HCT116 (cell line): Measurements from ENCODE around the gene HMCN2. TPM values are rescaled to one million over a fixed set of nuclear protein-coding genes. Genes with fewer than 3 reads are reported as not detected.

Experiments
- ATAC-seq: fragments of 200-7000 bp; cut with Tn5 transposase; 2 replicates; pipeline ENCODE4 v1.9.1; 2020; ENCODE audit warnings: mild to moderate bottlenecking, moderate library complexity
- BruUV-seq: library from RNA; stranded (reverse); fragments of 400-500 nt; replicated peaks from 2 replicates; lab custom pipeline; 2021; lab: Mats Ljungman, UMichigan
- CTCF ChIA-PET: fragments of 300-600 bp; sonication (Branson Sonifier 250); formaldehyde crosslinking; loops from one replicate; lab custom pipeline; 2021; ENCODE audit warnings: antibody characterized with exemption; lab: Charles Lee
- POLR2A ChIA-PET: fragments of 300-600, 350-600 bp; sonication (Branson Sonifier 250); formaldehyde crosslinking; loops from one replicate; lab custom pipeline; 2021; ENCODE audit warnings: antibody characterized with exemption; lab: Charles Lee
- RAD21 ChIA-PET, 2 experiments: fragments of 300-600 bp; sonication (Branson Sonifier 250); formaldehyde crosslinking; loops; one replicate each; lab custom pipeline; 2023; ENCODE audit warnings: low total read pairs in 2 of 2; ENCODE audit not compliant: uncharacterized antibody in 2 of 2, unreplicated experiment in 2 of 2, low non-redundant PET in 1 of 2; lab: Charles Lee
- DNase-seq: peaks from one replicate; pipeline ENCODE4 v3.0.0-alpha.2; 2010; ENCODE audit warnings: low read depth, low spot score
- H2AFZ ChIP-seq: fragments of 200-600 bp; shearing (Covaris generic), sonication (generic); 2 replicates; pipeline ENCODE4 v1.6.1; 2017; ENCODE audit warnings: low read depth, mixed run types, mixed read lengths, antibody characterized with exemption, low read length; ENCODE audit not compliant: poor library complexity, severe bottlenecking
- H3K27ac ChIP-seq: 2 replicates; pipeline ENCODE4 v1.5.1; 2012; ENCODE audit warnings: low read depth, low read length
- H3K27me3 ChIP-seq: fragments of 200-600 bp; sonication (generic); 2 replicates; pipeline ENCODE4 v1.6.1; 2016; ENCODE audit warnings: mixed run types, low read length, mixed read lengths; ENCODE audit not compliant: insufficient read depth
- H3K36me3 ChIP-seq, 2 experiments: fragments of 200-500 bp in 1 of 2; fragments of 200-600 bp in 1 of 2; sonication (Bioruptor generic) in 1 of 2; sonication (generic) in 1 of 2; 2 replicates each; pipeline versions ENCODE4 v1.5.1 to v1.6.1; 2014 to 2016; ENCODE audit warnings: low read length in 2 of 2, inconsistent platforms in 1 of 2, mixed read lengths in 1 of 2, mixed run types in 1 of 2; ENCODE audit not compliant: insufficient read depth in 2 of 2, control insufficient read depth in 1 of 2
- H3K4me1 ChIP-seq, 2 experiments: fragments of 200-600 bp in 1 of 2; sonication (generic) in 1 of 2; 2 replicates each; pipeline versions ENCODE4 v1.5.1 to v1.6.1; 2012 to 2017; ENCODE audit warnings: low read length in 2 of 2, inconsistent platforms in 1 of 2, mild to moderate bottlenecking in 1 of 2, mixed read lengths in 1 of 2, mixed run types in 1 of 2, moderate library complexity in 1 of 2; ENCODE audit not compliant: insufficient read depth in 2 of 2, control insufficient read depth in 1 of 2
- H3K4me2 ChIP-seq: fragments of 200-600 bp; sonication (generic); 2 replicates; pipeline ENCODE4 v1.6.1; 2017; ENCODE audit warnings: mixed run types, low read length, mixed read lengths
- H3K4me3 ChIP-seq, 2 experiments: fragments of 200-600 bp in 1 of 2; sonication (generic) in 1 of 2; replicated peaks in 1 of 2; 2 replicates each; pipeline ENCODE4 v1.5.1; 2011 to 2016; ENCODE audit warnings: low read length in 2 of 2, control low read depth in 1 of 2, low read depth in 1 of 2, mild to moderate bottlenecking in 1 of 2, mixed read lengths in 1 of 2, mixed run types in 1 of 2
- H3K79me2 ChIP-seq: fragments of 200-600 bp; sonication (generic); 2 replicates; pipeline ENCODE4 v1.6.1; 2017; ENCODE audit warnings: mild to moderate bottlenecking, mixed run types, low read length, moderate library complexity, mixed read lengths; ENCODE audit not compliant: insufficient read depth
- H3K9ac ChIP-seq: fragments of 200-600 bp; sonication (generic); 2 replicates; pipeline ENCODE4 v1.6.1; 2016; ENCODE audit warnings: low read length, mixed read lengths
- H3K9me2 ChIP-seq: fragments of 200-600 bp; sonication (generic), shearing (Covaris generic); 2 replicates; pipeline ENCODE4 v1.6.1; 2017; ENCODE audit warnings: mixed run types, mild to moderate bottlenecking, moderate library complexity; ENCODE audit not compliant: insufficient read depth
- H3K9me3 ChIP-seq, 2 experiments: fragments of 200-500 bp in 1 of 2; fragments of 200-600 bp in 1 of 2; sonication (Bioruptor generic) in 1 of 2; sonication (generic) in 1 of 2; 2 replicates each; pipeline ENCODE4 v1.6.1; 2014 to 2017; ENCODE audit warnings: low read length in 2 of 2, mixed read lengths in 2 of 2, inconsistent platforms in 1 of 2, low read depth in 1 of 2, mild to moderate bottlenecking in 1 of 2, mixed run types in 1 of 2, moderate library complexity in 1 of 2; ENCODE audit not compliant: control insufficient read depth in 1 of 2, insufficient read depth in 1 of 2
- H4K20me1 ChIP-seq: fragments of 200-600 bp; sonication (generic), shearing (Covaris generic); 2 replicates; pipeline ENCODE4 v1.6.1; 2017; ENCODE audit warnings: mixed run types, mild to moderate bottlenecking, moderate library complexity; ENCODE audit not compliant: insufficient read depth
- CBX3 ChIP-seq: IDR thresholded peaks from 2 replicates; pipeline ENCODE4 v1.6.1; 2012; ENCODE audit warnings: low read depth
- JUND ChIP-seq: IDR thresholded peaks from 2 replicates; pipeline ENCODE4 v1.6.1; 2012
- POLR2A ChIP-seq: IDR thresholded peaks from 2 replicates; pipeline ENCODE4 v1.7.0; 2011; ENCODE audit warnings: borderline replicate concordance; ENCODE audit not compliant: insufficient read depth, insufficient read length; ENCODE audit errors: extremely low read depth
- SP1 ChIP-seq: IDR thresholded peaks from 2 replicates; pipeline ENCODE4 v1.6.1; 2012; ENCODE audit warnings: low read depth
- TCF7L2 ChIP-seq: IDR thresholded peaks from 2 replicates; pipeline ENCODE4 v1.7.0; 2011; ENCODE audit warnings: borderline replicate concordance, inconsistent platforms; ENCODE audit not compliant: insufficient read depth, insufficient read length; ENCODE audit errors: extremely low read depth
- ZBTB33 ChIP-seq: IDR thresholded peaks from 2 replicates; pipeline ENCODE4 v1.6.1; 2011; ENCODE audit warnings: mild to moderate bottlenecking, low read length, moderate library complexity; ENCODE audit not compliant: insufficient replicate concordance; ENCODE audit errors: extremely low read depth
- ZFX ChIP-seq: fragments of 450-650 bp; IDR thresholded peaks from 2 replicates; pipeline ENCODE4 v1.6.1; 2017
- intact Hi-C: fragments of 100-400 bp; cut with micrococcal nuclease; formaldehyde crosslinking; loops from 2 replicates; pipeline ENCODE4 v1.10.0; 2022
- total RNA-seq: library from RNA; stranded (reverse); gene quantifications from one replicate; pipeline ENCODE4 v1.2.1, GENCODE V29; 2021; ENCODE audit not compliant: unreplicated experiment

Gene HMCN2
- total RNA-seq, 1 experiment from 2014 or later = 0.22 TPM

- H2AFZ ChIP-seq = no peak overlapping the region
- H3K4me1 ChIP-seq = no peaks in the 10 kb centered on the region
- RAD21 ChIA-PET = no interaction called here
- no peaks in the 10 kb centered on the region for H4K20me1 ChIP-seq
- TF ChIP-seq SP1 = no peak
- TF ChIP-seq ZFX = no peak
- TF ChIP-seq TCF7L2 = no peak
- no peak for TF ChIP-seq POLR2A
- no peak for TF ChIP-seq CBX3
- TF ChIP-seq ZBTB33 = no peak
- TF ChIP-seq JUND = no peak
- TF ChIP-seq, all 23 proteins: peak for 0
- Histone ChIP-seq H3K36me3 (no peaks in the 10 kb centered on the region), H3K9me3 (peaks cover 0 to 4% of the 10 kb centered on the region in 2 experiments; a peak in 1 of 4 replicates), H3K9ac (no peak overlapping the region), H3K4me3 (no peak overlapping the region), H3K9me2 (no peaks in the 10 kb centered on the region), H3K27ac (no peak overlapping the region), H3K79me2 (no peaks in the 10 kb centered on the region), H3K27me3 (peaks cover 22% of the 10 kb centered on the region; the same call in 1 of the 2 replicates), H3K4me2 (no peak overlapping the region)
- no TSS peak for BruUV-seq
- ChIA-PET CTCF (no interaction called here), POLR2A (no interaction called here)
- intact Hi-C loops = no loop called here
- no peak for DNase-seq
- ATAC-seq = no peak
Measured at GRCh38 chr9:130305381-130305780, 39.8 kb downstream of the HMCN2 start.
